MM.1S (cell line): ENCODE results near the gene FMOD.

Source experiments
- DNase-seq: peaks from one replicate; pipeline ENCODE4 v3.0.0-alpha.2; 2015
- H2AFZ ChIP-seq: fragments of 300-600 bp; sonication (generic); 2 replicates; pipeline ENCODE4 v1.6.0; 2016; ENCODE audit warnings: antibody characterized with exemption, low read length
- H3F3A ChIP-seq: fragments of 300-600 bp; sonication (generic); 2 replicates; pipeline ENCODE4 v1.6.1; 2016; ENCODE audit warnings: mild to moderate bottlenecking, antibody characterized with exemption, low read length, moderate library complexity, mixed read lengths; ENCODE audit not compliant: insufficient read depth
- H3K27ac ChIP-seq: fragments of 300-600 bp; sonication (generic); 2 replicates; pipeline ENCODE4 v1.5.1; 2016; ENCODE audit warnings: mild to moderate bottlenecking, low read length
- H3K27me3 ChIP-seq: fragments of 300-600 bp; sonication (generic); replicated peaks from 2 replicates; pipeline ENCODE4 v1.6.0; 2016; ENCODE audit warnings: low read length; ENCODE audit not compliant: insufficient read depth
- H3K36me3 ChIP-seq: fragments of 300-600 bp; sonication (generic); replicated peaks from 2 replicates; pipeline ENCODE4 v1.6.1; 2016; ENCODE audit warnings: mild to moderate bottlenecking, low read length, mixed read lengths; ENCODE audit not compliant: insufficient read depth
- H3K4me1 ChIP-seq: fragments of 300-600 bp; sonication (generic); 2 replicates; pipeline ENCODE4 v1.6.1; 2016; ENCODE audit warnings: low read length, mixed read lengths
- H3K4me2 ChIP-seq: fragments of 300-600 bp; sonication (generic); 2 replicates; pipeline ENCODE4 v1.6.0; 2016; ENCODE audit warnings: low read depth, low read length
- H3K4me3 ChIP-seq: fragments of 300-600 bp; sonication (generic); 2 replicates; pipeline ENCODE4 v1.5.1; 2016; ENCODE audit warnings: low read length, mixed read lengths
- H3K79me2 ChIP-seq: fragments of 300-600 bp; sonication (generic); 2 replicates; pipeline ENCODE4 v1.6.1; 2016; ENCODE audit warnings: mixed run types, low read length, mixed read lengths
- H3K9ac ChIP-seq: fragments of 300-600 bp; sonication (generic); 2 replicates; pipeline ENCODE4 v1.6.1; 2016; ENCODE audit warnings: low read length, mixed read lengths
- H3K9me2 ChIP-seq: fragments of 300-600 bp; sonication (generic); replicated peaks from 2 replicates; pipeline ENCODE4 v1.6.1; 2016; ENCODE audit warnings: mild to moderate bottlenecking, low read length, mixed read lengths; ENCODE audit not compliant: insufficient read depth
- H3K9me3 ChIP-seq: fragments of 300-600 bp; sonication (generic); replicated peaks from 2 replicates; pipeline ENCODE4 v1.6.1; 2016; ENCODE audit warnings: mild to moderate bottlenecking, low read length, mixed read lengths; ENCODE audit not compliant: insufficient read depth
- H4K20me1 ChIP-seq: fragments of 300-600 bp; sonication (generic); 2 replicates; pipeline ENCODE4 v1.6.1; 2016; ENCODE audit warnings: mild to moderate bottlenecking, low read length, moderate library complexity, mixed read lengths; ENCODE audit not compliant: insufficient read depth
- CTCF ChIP-seq: fragments of 300-600 bp; sonication (generic); IDR thresholded peaks from 2 replicates; pipeline ENCODE4 v1.5.1; 2016; ENCODE audit warnings: antibody characterized with exemption, low read length, mixed read lengths
- EZH2 ChIP-seq: fragments of 300-600 bp; sonication (generic); optimal IDR thresholded peaks from 2 replicates; pipeline ENCODE3; 2017; ENCODE audit warnings: low read depth, mild to moderate bottlenecking, antibody characterized with exemption, low read length, mixed read lengths
- EZH2phosphoT487 ChIP-seq: fragments of 300-600 bp; sonication (generic); IDR thresholded peaks from 2 replicates; pipeline ENCODE4 v1.6.1; 2018; ENCODE audit warnings: antibody characterized with exemption, low read length

The FMOD gene

GRCh38 chr1:203351037-203351625 lies at the start of gene FMOD:
FMOD (minus strand) TSS chr1:203351122; CDS start chr1:203348270, 2,852 bp downstream.
- no peaks in the 10 kb centered on the region for H3K4me1 ChIP-seq
- H3K27me3 ChIP-seq = no peaks in the 10 kb centered on the region
- H4K20me1 ChIP-seq = no peaks in the 10 kb centered on the region
- no peaks in the 10 kb centered on the region for H3F3A ChIP-seq
- no peaks in the 10 kb centered on the region for H3K36me3 ChIP-seq
- TF ChIP-seq EZH2 (no peak), EZH2phosphoT487 (no peak), CTCF (no peak)
- H3K9ac ChIP-seq = no peak within 1 kb of the TSS
- H2AFZ ChIP-seq = no peak within 1 kb of the TSS
- H3K4me3 ChIP-seq = no peak within 1 kb of the TSS
- H3K9me2 ChIP-seq = no peaks in the 10 kb centered on the region
- H3K9me3 ChIP-seq = no peaks in the 10 kb centered on the region
- no peaks in the 10 kb centered on the region for H3K79me2 ChIP-seq
- no peak within 1 kb of the TSS for H3K4me2 ChIP-seq
- H3K27ac ChIP-seq = no peak within 1 kb of the TSS
- DNase-seq = no peak

- Histone ChIP-seq H3K4me3 (no peak overlapping the region), H3K79me2 (no peaks in the 10 kb centered on the region), H2AFZ (no peak overlapping the region), H3K9me3 (no peaks in the 10 kb centered on the region), H3F3A (no peaks in the 10 kb centered on the region), H3K4me2 (no peak overlapping the region), H3K27ac (no peak overlapping the region), H4K20me1 (no peaks in the 10 kb centered on the region), H3K27me3 (no peaks in the 10 kb centered on the region), H3K4me1 (no peaks in the 10 kb centered on the region), H3K36me3 (no peaks in the 10 kb centered on the region), H3K9ac (no peak overlapping the region), H3K9me2 (no peaks in the 10 kb centered on the region)
- TF ChIP-seq EZH2phosphoT487 (no peak), EZH2 (no peak), CTCF (no peak)
- DNase-seq = no peak
Observed at GRCh38 chr1:203396595-203397194, 45.8 kb upstream of the FMOD start.

- Histone ChIP-seq H3K4me3 (no peak overlapping the region), H2AFZ (no peak overlapping the region), H3K4me1 (no peaks in the 10 kb centered on the region), H3K79me2 (no peaks in the 10 kb centered on the region), H3K4me2 (no peak overlapping the region), H3K9me2 (no peaks in the 10 kb centered on the region), H3K27ac (no peak overlapping the region), H3K9ac (no peak overlapping the region), H3F3A (no peaks in the 10 kb centered on the region), H3K27me3 (no peaks in the 10 kb centered on the region), H4K20me1 (no peaks in the 10 kb centered on the region), H3K36me3 (no peaks in the 10 kb centered on the region), H3K9me3 (no peaks in the 10 kb centered on the region)
- TF ChIP-seq CTCF = no peak
- no peak for TF ChIP-seq EZH2phosphoT487
- no peak for TF ChIP-seq EZH2
- no peak for DNase-seq
Observed at GRCh38 chr1:203395751-203396150, 44.8 kb upstream of the FMOD start.
